ENCODE data around the gene ZNF778. TPM values are rescaled to one million over a fixed set of nuclear protein-coding genes. Genes with fewer than 3 reads are reported as not detected.

ZNF778 gene
- total RNA-seq, 2 donors from 2014 or later, result 3.9 to 6.4 TPM

GRCh38 chr16:89194340-89195311, 22.9 kb upstream of the ZNF778 start:
- no peak overlapping the region for H3K9ac ChIP-seq (ENCODE audit: low read depth in 2 of 2, low read length in 2 of 2)
- TF ChIP-seq CTCF (IDR thresholded peaks at IDR 0.05), result no peak
- H3K27ac ChIP-seq, result no peak overlapping the region
- no peaks in the 10 kb centered on the region for H3K9me3 ChIP-seq
- H3K36me3 ChIP-seq, result no peaks in the 10 kb centered on the region
- intact Hi-C loops (cut with DNase I), result no loop called here
- H3K4me3 ChIP-seq, result no peak overlapping the region
- DNase-seq, result no peak
- no peaks in the 10 kb centered on the region for H3K4me1 ChIP-seq
- H3K27me3 ChIP-seq, result peaks cover 24% of the 10 kb centered on the region

GRCh38 chr16:89195521-89196171, 21.9 kb upstream of the ZNF778 start:
- Histone ChIP-seq H3K9me3 (no peaks in the 10 kb centered on the region), H3K36me3 (no peaks in the 10 kb centered on the region), H3K9ac (ENCODE audit: low read depth in 2 of 2, low read length in 2 of 2) (no peak overlapping the region), H3K4me1 (no peaks in the 10 kb centered on the region), H3K4me3 (no peak overlapping the region), H3K27me3 (peaks cover 34% of the 10 kb centered on the region), H3K27ac (no peak overlapping the region)
- TF ChIP-seq CTCF (IDR thresholded peaks at IDR 0.05), result no peak
- intact Hi-C loops (cut with DNase I), result no loop called here
- DNase-seq, result no peak

GRCh38 chr16:89197033-89197632, 20.4 kb upstream of the ZNF778 start:
- intact Hi-C loops (cut with DNase I), result no loop called here
- no peak overlapping the region for H3K27ac ChIP-seq
- TF ChIP-seq CTCF (IDR thresholded peaks at IDR 0.05), result no peak
- no peaks in the 10 kb centered on the region for H3K4me1 ChIP-seq
- peaks cover 37% of the 10 kb centered on the region for H3K27me3 ChIP-seq
- no peak overlapping the region for H3K4me3 ChIP-seq
- no peaks in the 10 kb centered on the region for H3K9me3 ChIP-seq
- H3K9ac ChIP-seq (ENCODE audit: low read depth in 2 of 2, low read length in 2 of 2), result no peak overlapping the region
- no peak for DNase-seq
- no peaks in the 10 kb centered on the region for H3K36me3 ChIP-seq

GRCh38 chr16:89197633-89198416, 19.7 kb upstream of the ZNF778 start:
- no peak overlapping the region for H3K9ac ChIP-seq (ENCODE audit: low read depth in 2 of 2, low read length in 2 of 2)

More at GRCh38 chr16:89197633-89198416, 19.7 kb upstream of the ZNF778 start:
- DNase-seq, result no peak
- no peaks in the 10 kb centered on the region for H3K4me1 ChIP-seq
- no peak for TF ChIP-seq CTCF (IDR thresholded peaks at IDR 0.05)
- H3K4me3 ChIP-seq, result no peak overlapping the region
- no peaks in the 10 kb centered on the region for H3K9me3 ChIP-seq
- no peak overlapping the region for H3K27ac ChIP-seq
- no peaks in the 10 kb centered on the region for H3K36me3 ChIP-seq
- peaks cover 43% of the 10 kb centered on the region for H3K27me3 ChIP-seq
- intact Hi-C loops (cut with DNase I), result no loop called here

Data from colonic mucosa (tissue), 4 donors.